Panc1 (cell line): Measurements from ENCODE around the gene LIN28A. TPM values are rescaled to one million over a fixed set of nuclear protein-coding genes. Genes with fewer than 3 reads are reported as not detected.

Source experiments
- ATAC-seq: fragments of 200-7000 bp; cut with Tn5 transposase; 2 replicates; pipeline ENCODE4 v1.9.1; 2020; ENCODE audit warnings: mild to moderate bottlenecking, moderate library complexity
- BruUV-seq: library from RNA; stranded (reverse); fragments of 400-500 nt; replicated peaks from 2 replicates; lab custom pipeline; 2021; lab: Mats Ljungman, UMichigan
- CTCF ChIA-PET: fragments of 300-600 bp; sonication (Branson Sonifier 250); formaldehyde crosslinking; loops from one replicate; lab custom pipeline; 2022; ENCODE audit warnings: antibody characterized with exemption; lab: Charles Lee
- POLR2A ChIA-PET: fragments of 300-600 bp; sonication (Branson Sonifier 250); formaldehyde crosslinking; loops from one replicate; lab custom pipeline; 2022; ENCODE audit warnings: antibody characterized with exemption; lab: Charles Lee
- DNase-seq: peaks from one replicate; pipeline ENCODE4 v3.0.0-alpha.2; 2010; ENCODE audit warnings: low read depth, low spot score
- H3K27ac ChIP-seq: 2 replicates; pipeline ENCODE4 v1.5.1; 2011; ENCODE audit warnings: mild to moderate bottlenecking, low read length, inconsistent platforms
- H3K27me3 ChIP-seq: fragments of 200-500 bp; sonication (Bioruptor generic); 2 replicates; pipeline ENCODE4 v1.6.0; 2014; ENCODE audit warnings: low read length, inconsistent platforms; ENCODE audit not compliant: control insufficient read depth, insufficient read depth
- H3K36me3 ChIP-seq: fragments of 200-500 bp; sonication (Bioruptor generic); 2 replicates; pipeline ENCODE4 v1.5.1; 2014; ENCODE audit warnings: inconsistent platforms, mild to moderate bottlenecking, low read length, moderate library complexity; ENCODE audit not compliant: control insufficient read depth, insufficient read depth
- H3K4me1 ChIP-seq: 2 replicates; pipeline ENCODE4 v1.5.1; 2011; ENCODE audit warnings: inconsistent platforms, mild to moderate bottlenecking, low read length, moderate library complexity; ENCODE audit not compliant: control insufficient read depth, insufficient read depth
- H3K4me3 ChIP-seq, 2 experiments: 2 replicates each; pipeline ENCODE4 v1.5.1; 2011 to 2012; ENCODE audit warnings: low read depth in 2 of 2, low read length in 2 of 2, mild to moderate bottlenecking in 2 of 2, inconsistent platforms in 1 of 2, moderate library complexity in 1 of 2
- H3K9me3 ChIP-seq: fragments of 200-500 bp; sonication (Bioruptor generic); 2 replicates; pipeline ENCODE4 v1.5.1; 2014; ENCODE audit warnings: low read depth, mild to moderate bottlenecking, inconsistent platforms, low read length, moderate library complexity; ENCODE audit not compliant: control insufficient read depth, insufficient read depth
- POLR2AphosphoS5 ChIP-seq: IDR thresholded peaks from 2 replicates; pipeline ENCODE4 v1.6.1; 2012; ENCODE audit warnings: mild to moderate bottlenecking, low read depth, low read length, moderate library complexity
- SIN3A ChIP-seq: IDR thresholded peaks from 2 replicates; pipeline ENCODE4 v1.6.1; 2012; ENCODE audit warnings: low read depth, mild to moderate bottlenecking, low read length, moderate library complexity, borderline replicate concordance; ENCODE audit not compliant: insufficient read depth
- TCF7L2 ChIP-seq: IDR thresholded peaks from 2 replicates; pipeline ENCODE4 v1.6.1; 2011; ENCODE audit warnings: mild to moderate bottlenecking, low read depth, low read length, inconsistent platforms
- in situ Hi-C: cut with HindIII; loops from 2 replicates; pipeline ENCODE4 v1.10.0; 2016; ENCODE audit warnings: low sequenced_read_pairs, low pct_unique_long_range_greater_than_20kb
- intact Hi-C: fragments of 100-400 bp; cut with micrococcal nuclease; formaldehyde crosslinking; loops from one replicate; pipeline ENCODE4 v1.10.0; 2022; ENCODE audit not compliant: unreplicated experiment
- total RNA-seq: library from RNA; stranded (reverse); gene quantifications from one replicate; pipeline ENCODE4 v1.2.1, GENCODE V29; 2021; ENCODE audit not compliant: unreplicated experiment
- TF ChIP-seq, protein P1 (sequence below), 2 experiments: IDR thresholded peaks; 2 replicates each; pipeline ENCODE4 v1.6.1; 2011 to 2012; ENCODE audit warnings: low read depth in 2 of 2, control low read depth in 1 of 2, low read length in 1 of 2, mild to moderate bottlenecking in 1 of 2, moderate library complexity in 1 of 2; ENCODE audit not compliant: insufficient read depth in 1 of 2
- TF ChIP-seq, protein P2 (sequence below): fragments of 450-650 bp; IDR thresholded peaks from 2 replicates; pipeline ENCODE4 v1.5.1; 2017; ENCODE audit warnings: mild to moderate bottlenecking

The LIN28A gene
- total RNA-seq, 1 experiment from 2014 or later = 0.64 TPM

DNA sequence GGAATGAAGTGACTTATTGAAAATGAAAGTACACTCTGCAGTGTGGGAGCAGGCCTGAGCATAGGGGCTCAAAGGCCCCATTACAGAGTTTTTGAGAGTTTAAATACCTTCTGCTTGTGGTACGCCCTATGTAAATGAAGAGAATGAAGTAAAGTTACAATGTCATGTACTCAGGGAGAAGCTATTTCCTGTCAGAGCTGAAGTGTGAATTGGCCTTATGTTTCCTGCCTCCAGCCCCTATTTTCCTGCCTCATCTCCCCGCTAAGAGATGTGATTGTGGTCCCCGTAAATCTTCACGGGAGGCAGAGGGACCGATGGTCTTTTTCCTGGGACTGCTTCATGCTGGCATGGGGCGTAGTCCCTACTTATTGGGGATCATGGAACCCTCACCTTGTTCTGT is 35.5 kb upstream of the LIN28A start:
- intact Hi-C loops = no loop called here
- no peak for DNase-seq
- ATAC-seq = no peak
- Histone ChIP-seq H3K36me3 (no peaks in the 10 kb centered on the region), H3K27me3 (no peaks in the 10 kb centered on the region), H3K27ac (no peak overlapping the region), H3K4me3 (no peak overlapping the region), H3K9me3 (no peaks in the 10 kb centered on the region), H3K4me1 (no peaks in the 10 kb centered on the region)
- ChIA-PET POLR2A (interaction anchor here (0.6 kb wide), 1 partner anchor 639 kb away, joined by 3 read pairs; no protein-coding TSS in a partner anchor), CTCF (no interaction called here)
- in situ Hi-C loops = no loop called here
- BruUV-seq = no TSS peak
- TF ChIP-seq TCF7L2 (no peak), POLR2AphosphoS5 (no peak)

DNA sequence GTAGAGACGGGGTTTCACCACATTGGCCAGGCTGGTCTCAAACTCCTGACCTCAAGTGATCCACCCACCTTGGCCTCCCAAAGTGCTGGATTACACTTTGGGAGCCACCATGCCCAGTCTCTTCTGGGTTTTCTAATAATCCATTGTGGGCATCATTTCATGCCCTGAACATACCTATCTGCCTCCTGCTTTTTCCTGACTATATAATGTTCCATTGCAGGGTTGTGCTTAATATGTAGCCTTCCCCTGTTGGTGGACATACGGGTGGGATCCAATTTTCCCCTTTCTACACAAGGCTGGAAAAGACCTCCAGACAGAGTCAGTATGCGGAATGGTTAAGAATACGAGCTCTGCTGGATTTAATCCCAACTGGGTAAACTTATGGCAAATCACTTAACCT is 34.6 kb upstream of the LIN28A start:
- H3K4me1 ChIP-seq = no peaks in the 10 kb centered on the region
- no peaks in the 10 kb centered on the region for H3K36me3 ChIP-seq
- no peak for DNase-seq
- intact Hi-C loops (no loop called here), in situ Hi-C loops (no loop called here)
- no peak overlapping the region for H3K4me3 ChIP-seq
- no peaks in the 10 kb centered on the region for H3K27me3 ChIP-seq
- BruUV-seq = no TSS peak
- TF ChIP-seq TCF7L2 (no peak), POLR2AphosphoS5 (no peak), SIN3A (no peak)
- TF ChIP-seq, protein P1, sequence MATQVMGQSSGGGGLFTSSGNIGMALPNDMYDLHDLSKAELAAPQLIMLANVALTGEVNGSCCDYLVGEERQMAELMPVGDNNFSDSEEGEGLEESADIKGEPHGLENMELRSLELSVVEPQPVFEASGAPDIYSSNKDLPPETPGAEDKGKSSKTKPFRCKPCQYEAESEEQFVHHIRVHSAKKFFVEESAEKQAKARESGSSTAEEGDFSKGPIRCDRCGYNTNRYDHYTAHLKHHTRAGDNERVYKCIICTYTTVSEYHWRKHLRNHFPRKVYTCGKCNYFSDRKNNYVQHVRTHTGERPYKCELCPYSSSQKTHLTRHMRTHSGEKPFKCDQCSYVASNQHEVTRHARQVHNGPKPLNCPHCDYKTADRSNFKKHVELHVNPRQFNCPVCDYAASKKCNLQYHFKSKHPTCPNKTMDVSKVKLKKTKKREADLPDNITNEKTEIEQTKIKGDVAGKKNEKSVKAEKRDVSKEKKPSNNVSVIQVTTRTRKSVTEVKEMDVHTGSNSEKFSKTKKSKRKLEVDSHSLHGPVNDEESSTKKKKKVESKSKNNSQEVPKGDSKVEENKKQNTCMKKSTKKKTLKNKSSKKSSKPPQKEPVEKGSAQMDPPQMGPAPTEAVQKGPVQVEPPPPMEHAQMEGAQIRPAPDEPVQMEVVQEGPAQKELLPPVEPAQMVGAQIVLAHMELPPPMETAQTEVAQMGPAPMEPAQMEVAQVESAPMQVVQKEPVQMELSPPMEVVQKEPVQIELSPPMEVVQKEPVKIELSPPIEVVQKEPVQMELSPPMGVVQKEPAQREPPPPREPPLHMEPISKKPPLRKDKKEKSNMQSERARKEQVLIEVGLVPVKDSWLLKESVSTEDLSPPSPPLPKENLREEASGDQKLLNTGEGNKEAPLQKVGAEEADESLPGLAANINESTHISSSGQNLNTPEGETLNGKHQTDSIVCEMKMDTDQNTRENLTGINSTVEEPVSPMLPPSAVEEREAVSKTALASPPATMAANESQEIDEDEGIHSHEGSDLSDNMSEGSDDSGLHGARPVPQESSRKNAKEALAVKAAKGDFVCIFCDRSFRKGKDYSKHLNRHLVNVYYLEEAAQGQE (IDR thresholded peaks at IDR 0.05; ENCODE audit: insufficient read depth in 1 of 2, low read depth in 2 of 2, low read length in 1 of 2) = no peak
- TF ChIP-seq, protein P2, sequence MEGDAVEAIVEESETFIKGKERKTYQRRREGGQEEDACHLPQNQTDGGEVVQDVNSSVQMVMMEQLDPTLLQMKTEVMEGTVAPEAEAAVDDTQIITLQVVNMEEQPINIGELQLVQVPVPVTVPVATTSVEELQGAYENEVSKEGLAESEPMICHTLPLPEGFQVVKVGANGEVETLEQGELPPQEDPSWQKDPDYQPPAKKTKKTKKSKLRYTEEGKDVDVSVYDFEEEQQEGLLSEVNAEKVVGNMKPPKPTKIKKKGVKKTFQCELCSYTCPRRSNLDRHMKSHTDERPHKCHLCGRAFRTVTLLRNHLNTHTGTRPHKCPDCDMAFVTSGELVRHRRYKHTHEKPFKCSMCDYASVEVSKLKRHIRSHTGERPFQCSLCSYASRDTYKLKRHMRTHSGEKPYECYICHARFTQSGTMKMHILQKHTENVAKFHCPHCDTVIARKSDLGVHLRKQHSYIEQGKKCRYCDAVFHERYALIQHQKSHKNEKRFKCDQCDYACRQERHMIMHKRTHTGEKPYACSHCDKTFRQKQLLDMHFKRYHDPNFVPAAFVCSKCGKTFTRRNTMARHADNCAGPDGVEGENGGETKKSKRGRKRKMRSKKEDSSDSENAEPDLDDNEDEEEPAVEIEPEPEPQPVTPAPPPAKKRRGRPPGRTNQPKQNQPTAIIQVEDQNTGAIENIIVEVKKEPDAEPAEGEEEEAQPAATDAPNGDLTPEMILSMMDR = no peak
- ATAC-seq = no peak
- CTCF ChIA-PET = no interaction called here
- H3K9me3 ChIP-seq = no peaks in the 10 kb centered on the region
- POLR2A ChIA-PET = interaction anchor here (0.6 kb wide), 1 partner anchor 318 kb away, joined by 5 read pairs; no protein-coding TSS in a partner anchor
- H3K27ac ChIP-seq = no peak overlapping the region

DNA sequence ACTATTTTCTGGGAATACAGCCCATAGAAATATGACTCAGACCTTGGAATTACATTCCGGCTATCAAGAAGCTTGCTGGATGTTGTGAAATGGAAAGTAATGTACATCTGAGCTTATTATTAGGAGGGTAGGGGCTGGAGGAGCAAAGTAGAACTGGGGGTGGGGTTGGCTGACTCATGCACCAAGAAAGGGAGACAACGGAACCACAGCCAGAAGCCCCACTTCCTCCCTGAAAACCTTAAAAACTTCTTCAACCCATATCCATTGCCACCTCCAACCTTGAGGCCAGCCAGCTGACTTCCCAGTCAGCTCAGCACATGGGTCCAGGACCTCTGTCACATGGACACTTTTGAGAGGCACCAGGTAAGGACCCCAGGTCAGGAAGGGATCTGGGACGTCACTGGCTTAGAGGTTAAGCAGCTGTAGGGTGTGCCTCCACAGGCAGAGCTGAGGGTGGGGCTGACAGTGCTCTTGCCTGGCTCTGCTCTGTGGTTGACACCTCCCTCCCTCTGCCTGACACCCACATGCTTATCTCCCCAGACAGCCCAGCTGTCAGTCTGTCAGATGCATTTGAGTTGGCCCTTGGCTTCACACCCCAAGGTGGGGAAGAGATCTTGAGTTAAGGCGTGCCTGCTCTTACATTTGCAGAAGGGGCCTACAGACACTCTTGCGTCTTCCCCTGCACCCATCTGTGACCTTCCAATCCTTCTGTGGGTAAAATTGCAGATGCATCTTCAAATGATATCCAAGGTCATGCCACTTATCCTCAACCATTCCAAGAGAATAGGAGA is 32.3 kb upstream of the LIN28A start:
- TF ChIP-seq, protein P1 (IDR thresholded peaks at IDR 0.05; ENCODE audit: insufficient read depth in 1 of 2, low read depth in 2 of 2, low read length in 1 of 2) = no peak
- TF ChIP-seq, protein P2 = no peak
- TF ChIP-seq POLR2AphosphoS5 = no peak
- TF ChIP-seq SIN3A = no peak
- no peak for TF ChIP-seq TCF7L2
- no peaks in the 10 kb centered on the region for H3K36me3 ChIP-seq
- POLR2A ChIA-PET = no interaction called here
- CTCF ChIA-PET = interaction anchor here (0.6 kb wide), 1 partner anchor 43 kb away, joined by 5 read pairs; no protein-coding TSS in a partner anchor
- H3K27ac ChIP-seq = no peak overlapping the region
- DNase-seq (peak; percentile 79), ATAC-seq (peak; percentile 75)
- H3K4me3 ChIP-seq = no peak overlapping the region
- BruUV-seq = no TSS peak
- in situ Hi-C loops (no loop called here), intact Hi-C loops (no loop called here)
- no peaks in the 10 kb centered on the region for H3K9me3 ChIP-seq
- no peaks in the 10 kb centered on the region for H3K27me3 ChIP-seq
- no peaks in the 10 kb centered on the region for H3K4me1 ChIP-seq
